B cell (primary cell): ENCODE results near the gene THAP4. TPM values are rescaled to one million over a fixed set of nuclear protein-coding genes. Genes with fewer than 3 reads are reported as not detected.

ENCODE experiments used
- ATAC-seq: fragments of 200-7000 bp; cut with Tn5 transposase; one replicate; pipeline ENCODE4 v1.10.0; 2021; ENCODE audit warnings: low read depth, mild to moderate bottlenecking, moderate number of reproducible peaks, moderate library complexity
- CTCF ChIA-PET: fragments of 350-600 bp; sonication (Branson Sonifier 250); formaldehyde crosslinking; loops from one replicate; lab custom pipeline; 2021; ENCODE audit warnings: antibody characterized with exemption, inconsistent platforms; lab: Charles Lee
- POLR2A ChIA-PET: fragments of 350-600 bp; sonication (Branson Sonifier 250); formaldehyde crosslinking; loops from one replicate; lab custom pipeline; 2021; ENCODE audit warnings: antibody characterized with exemption; lab: Charles Lee
- DNase-seq: peaks from one replicate; pipeline ENCODE4 v3.0.0; 2013
- H2AFZ ChIP-seq: 2 replicates; pipeline ENCODE4 v1.6.1; 2012; ENCODE audit warnings: mild to moderate bottlenecking, low read depth, low read length; ENCODE audit not compliant: insufficient read depth, poor library complexity, severe bottlenecking
- H3K27ac ChIP-seq, 2 donors: 1 replicate in 1 of 2; 2 replicates in 1 of 2; pipeline ENCODE4 v1.5.1; 2012 to 2013; ENCODE audit warnings: low read length in 2 of 2, mild to moderate bottlenecking in 2 of 2, moderate library complexity in 1 of 2
- H3K27me3 ChIP-seq, 4 experiments: fragments of 200-600 bp in 1 of 4; sonication (generic) in 1 of 4; replicated peaks in 1 of 4; 1 replicate in 2 of 4; 2 replicates in 2 of 4; pipeline versions ENCODE4 v1.6.1 to v1.7.0; 2013 to 2016; ENCODE audit warnings: low read length in 3 of 4, mild to moderate bottlenecking in 2 of 4, mixed read lengths in 1 of 4, moderate library complexity in 1 of 4; ENCODE audit not compliant: insufficient read depth in 4 of 4, control insufficient read depth in 3 of 4; ENCODE audit errors: control extremely low read depth in 1 of 4
- H3K36me3 ChIP-seq, 2 experiments: replicated peaks in 1 of 2; 1 replicate in 1 of 2; 2 replicates in 1 of 2; pipeline versions ENCODE4 v1.6.1 to v1.7.1; 2013; ENCODE audit warnings: low read length in 1 of 2; ENCODE audit not compliant: insufficient read depth in 2 of 2, control insufficient read depth in 1 of 2; ENCODE audit errors: control extremely low read depth in 1 of 2, extremely low read depth in 1 of 2
- H3K4me1 ChIP-seq, 2 donors: fragments of 200-600 bp in 1 of 2; sonication (generic) in 1 of 2; 1 replicate in 1 of 2; 2 replicates in 1 of 2; pipeline versions ENCODE4 v1.5.1 to v1.6.1; 2013 to 2017; ENCODE audit warnings: low read length in 2 of 2; ENCODE audit not compliant: control insufficient read depth in 2 of 2, insufficient read depth in 2 of 2
- H3K4me2 ChIP-seq: replicated peaks from 2 replicates; pipeline ENCODE3; 2012; ENCODE audit warnings: mild to moderate bottlenecking, low read depth, low read length; ENCODE audit not compliant: poor library complexity, severe bottlenecking
- H3K4me3 ChIP-seq, 5 experiments: fragments of 200-600 bp in 1 of 5; sonication (generic) in 1 of 5; 1 replicate in 3 of 5; 2 replicates in 2 of 5; pipeline versions ENCODE4 v1.5.1 to v1.7.0; 2011 to 2016; ENCODE audit warnings: low read length in 4 of 5, mild to moderate bottlenecking in 4 of 5, low read depth in 2 of 5, control low read depth in 1 of 5, moderate library complexity in 1 of 5; ENCODE audit not compliant: insufficient read depth in 1 of 5; ENCODE audit errors: control extremely low read depth in 1 of 5, extremely low read depth in 1 of 5
- H3K79me2 ChIP-seq: fragments of 200-600 bp; sonication (generic); one replicate; pipeline ENCODE4 v1.6.0; 2016; ENCODE audit warnings: low read length; ENCODE audit not compliant: control insufficient read depth, insufficient read depth
- H3K9ac ChIP-seq: fragments of 200-600 bp; sonication (generic); 2 replicates; pipeline ENCODE4 v1.6.1; 2017; ENCODE audit warnings: mild to moderate bottlenecking, low read length, moderate library complexity
- H3K9me3 ChIP-seq, 3 donors: one replicate each; pipeline versions ENCODE4 v1.6.1 to v1.7.1; 2013; ENCODE audit warnings: low read length in 2 of 3; ENCODE audit not compliant: control insufficient read depth in 2 of 3, insufficient read depth in 1 of 3; ENCODE audit errors: control extremely low read depth in 1 of 3
- H4K20me1 ChIP-seq: 2 replicates; pipeline ENCODE4 v1.6.0; 2012; ENCODE audit warnings: mild to moderate bottlenecking, low read length; ENCODE audit not compliant: insufficient read depth, control insufficient read depth, poor library complexity, severe bottlenecking
- H3K27ac Mint-ChIP-seq: one replicate; pipeline ENCODE4 v1.8.0; 2021; ENCODE audit warnings: mixed read lengths
- H3K27me3 Mint-ChIP-seq: one replicate; pipeline ENCODE4 v1.8.0; 2021; ENCODE audit warnings: mixed read lengths
- H3K4me1 Mint-ChIP-seq: one replicate; pipeline ENCODE4 v1.8.0; 2021; ENCODE audit warnings: mixed read lengths
- H3K4me3 Mint-ChIP-seq: one replicate; pipeline ENCODE4 v1.8.0; 2021; ENCODE audit warnings: mixed read lengths
- H3K9me3 Mint-ChIP-seq: one replicate; pipeline ENCODE4 v1.8.0; 2022; ENCODE audit warnings: mixed read lengths; ENCODE audit not compliant: insufficient read depth
- CTCF ChIP-seq: fragments of 200-600 bp; IDR thresholded peaks from one replicate; pipeline ENCODE4 v1.8.0; 2022; ENCODE audit warnings: antibody characterized with exemption, mild to moderate bottlenecking
- EZH2 ChIP-seq: IDR thresholded peaks from 2 replicates; pipeline ENCODE4 v1.6.1; 2012; ENCODE audit warnings: borderline replicate concordance, low read depth, mild to moderate bottlenecking, moderate library complexity, low read length; ENCODE audit not compliant: insufficient read depth, poor library complexity, severe bottlenecking
- whole genome bisulfite sequencing: methylation state at CpG from one replicate; pipeline ENCODE4 v1.1.5; 2013; ENCODE audit warnings: missing lambda C conversion rate; ENCODE audit not compliant: insufficient coverage; 5-methylcytosine and 5-hydroxymethylcytosine counted together
- intact Hi-C: fragments of 100-400 bp; cut with micrococcal nuclease; formaldehyde crosslinking; loops from one replicate; pipeline ENCODE4 v1.10.0; 2022
- polyA plus RNA-seq: library from polyadenylated mRNA; depleted of rRNA; stranded (reverse); fragments of >200 nt; gene quantifications from 2 replicates; pipeline ENCODE4 v1.2.3, GENCODE V29; 2012
- total RNA-seq, 2 donors: library from RNA; stranded (reverse); fragments of 120-200 nt in 1 of 2; gene quantifications; 1 replicate in 1 of 2; 2 replicates in 1 of 2; pipeline versions ENCODE4 v1.2.3 to v1.2.4, GENCODE V29; 2013 to 2022

Gene THAP4
- total and polyA plus RNA-seq, 2 donors (not counting 1 experiment from before 2014, with no cell fraction given), result 26.5 to 41.0 TPM

- H3K36me3 ChIP-seq, result peaks cover 0 to 76% of the 10 kb centered on the region in 2 experiments
- CTCF ChIA-PET, result no interaction called here
Measured at GRCh38 chr2:241656190-241656741, 19.3 kb upstream of the THAP4 start.

More at GRCh38 chr2:241656190-241656741, 19.3 kb upstream of the THAP4 start:
- Histone ChIP-seq H3K4me1 (no peaks in the 10 kb centered on the region), H3K4me2 (no peak overlapping the region), H3K79me2 (peaks cover 13% of the 10 kb centered on the region), H3K4me3 (no peak overlapping the region), H3K27me3 (no peaks in the 10 kb centered on the region), H3K9me3 (no peaks in the 10 kb centered on the region), H2AFZ (no peak overlapping the region), H4K20me1 (no peaks in the 10 kb centered on the region), H3K9ac (no peak overlapping the region), H3K27ac (no peak overlapping the region)
- DNase-seq, result no peak
- Mint-ChIP-seq H3K4me3 (no peak overlapping the region), H3K9me3 (no peaks in the 10 kb centered on the region), H3K27me3 (no peaks in the 10 kb centered on the region), H3K4me1 (no peaks in the 10 kb centered on the region), H3K27ac (no peak overlapping the region)
- intact Hi-C loops, result no loop called here
- POLR2A ChIA-PET, result no interaction called here
- TF ChIP-seq EZH2, result no peak
- no peak for TF ChIP-seq CTCF
- ATAC-seq, result no peak
- WGBS, result 98% methylated on average over 10 of the region's 13 CpGs
